ENCODE results near the gene THAP10. TPM values are rescaled to one million over a fixed set of nuclear protein-coding genes. Genes with fewer than 3 reads are reported as not detected.
"Not testable (repeated sequence)": the region's sequence is repeated elsewhere in the genome, so short reads cannot be mapped to it uniquely, and the experiment has no call there.

Gene THAP10
- total and polyA plus RNA-seq, 10 donors, result 0.41 to 1.4 (median 0.78) TPM

GRCh38 chr15:70859322-70859908, 32.8 kb downstream of the THAP10 start:
- TF ChIP-seq, protein P1, sequence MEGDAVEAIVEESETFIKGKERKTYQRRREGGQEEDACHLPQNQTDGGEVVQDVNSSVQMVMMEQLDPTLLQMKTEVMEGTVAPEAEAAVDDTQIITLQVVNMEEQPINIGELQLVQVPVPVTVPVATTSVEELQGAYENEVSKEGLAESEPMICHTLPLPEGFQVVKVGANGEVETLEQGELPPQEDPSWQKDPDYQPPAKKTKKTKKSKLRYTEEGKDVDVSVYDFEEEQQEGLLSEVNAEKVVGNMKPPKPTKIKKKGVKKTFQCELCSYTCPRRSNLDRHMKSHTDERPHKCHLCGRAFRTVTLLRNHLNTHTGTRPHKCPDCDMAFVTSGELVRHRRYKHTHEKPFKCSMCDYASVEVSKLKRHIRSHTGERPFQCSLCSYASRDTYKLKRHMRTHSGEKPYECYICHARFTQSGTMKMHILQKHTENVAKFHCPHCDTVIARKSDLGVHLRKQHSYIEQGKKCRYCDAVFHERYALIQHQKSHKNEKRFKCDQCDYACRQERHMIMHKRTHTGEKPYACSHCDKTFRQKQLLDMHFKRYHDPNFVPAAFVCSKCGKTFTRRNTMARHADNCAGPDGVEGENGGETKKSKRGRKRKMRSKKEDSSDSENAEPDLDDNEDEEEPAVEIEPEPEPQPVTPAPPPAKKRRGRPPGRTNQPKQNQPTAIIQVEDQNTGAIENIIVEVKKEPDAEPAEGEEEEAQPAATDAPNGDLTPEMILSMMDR (IDR thresholded peaks at IDR 0.05 in 8 of 11, conservative IDR thresholded peaks at IDR 0.05 in 3 of 11), result no peak
- TF ChIP-seq POLR2A (IDR thresholded peaks at IDR 0.05) (no peak), POLR2AphosphoS5 (IDR thresholded peaks at IDR 0.05) (no peak)

GRCh38 chr15:70858614-70859321, 33.5 kb downstream of the THAP10 start:
- intact Hi-C loops (cut with DNase I; ENCODE audit: low total_unique reads); H3K27ac ChIP-seq; H3K4me3 ChIP-seq; H3K4me1 ChIP-seq; DNase-seq; H3K36me3 ChIP-seq; H3K9me3 ChIP-seq: not testable (repeated sequence)
- peaks cover 0 to 38% (median 9%) of the 10 kb centered on the region in 7 donors for H3K27me3 ChIP-seq (replicated peaks in 1 of 7)
- WGBS, 5 donors, result 87 to 97% (median 91%) methylated on average over 7 to 9 of the region's 9 CpGs

More at GRCh38 chr15:70859322-70859908, 32.8 kb downstream of the THAP10 start:
- WGBS, 5 donors, result 75 to 84% (median 80%) methylated on average over 9 to 14 of the region's 14 CpGs
- Histone ChIP-seq H3K36me3 (no peaks in the 10 kb centered on the region), H3K27ac (no peak overlapping the region), H3K4me1 (peaks cover 0 to 4% (median 2%) of the 10 kb centered on the region in 6 donors), H3K27me3 (replicated peaks in 1 of 7) (peaks cover 0 to 31% (median 5%) of the 10 kb centered on the region in 7 donors), H3K4me3 (no peak overlapping the region), H3K9me3 (no peaks in the 10 kb centered on the region)
- no peak for DNase-seq
- intact Hi-C loops (cut with DNase I; ENCODE audit: low total_unique reads), result no loop called here

GRCh38 chr15:70857562-70858285, 34.5 kb downstream of the THAP10 start:
- H3K36me3 ChIP-seq, result no peaks in the 10 kb centered on the region
- intact Hi-C loops (cut with DNase I; ENCODE audit: low total_unique reads), result no loop called here
- TF ChIP-seq POLR2A (IDR thresholded peaks at IDR 0.05), result no peak
- TF ChIP-seq, protein P1 (IDR thresholded peaks at IDR 0.05 in 8 of 11, conservative IDR thresholded peaks at IDR 0.05 in 3 of 11), result no peak
- TF ChIP-seq POLR2AphosphoS5 (IDR thresholded peaks at IDR 0.05), result no peak
- WGBS, 5 donors, result 85 to 95% (median 89%) methylated on average over 3 of the region's 3 CpGs
- no peaks in the 10 kb centered on the region for H3K9me3 ChIP-seq
- DNase-seq, result no peak
- H3K27me3 ChIP-seq (replicated peaks in 1 of 7), result peaks cover 3 to 48% (median 14%) of the 10 kb centered on the region in 7 donors
- no peak overlapping the region for H3K27ac ChIP-seq
- H3K4me3 ChIP-seq, result no peak overlapping the region
- H3K4me1 ChIP-seq, result peaks cover 0 to 17% (median 9%) of the 10 kb centered on the region in 6 donors

- peaks cover 0 to 17% (median 9%) of the 10 kb centered on the region in 6 donors for H3K4me1 ChIP-seq
- WGBS, 5 donors, result 53 to 71% (median 68%) methylated on average over 5 of the region's 5 CpGs
- no peaks in the 10 kb centered on the region for H3K9me3 ChIP-seq
- H3K4me3 ChIP-seq, result no peak overlapping the region
- H3K27ac ChIP-seq, result no peak overlapping the region
- no peaks in the 10 kb centered on the region for H3K36me3 ChIP-seq
- intact Hi-C loops (cut with DNase I; ENCODE audit: low total_unique reads), result no loop called here
- TF ChIP-seq POLR2A (IDR thresholded peaks at IDR 0.05) (no peak), POLR2AphosphoS5 (IDR thresholded peaks at IDR 0.05) (peak in 1 of 3 donors; percentile 30)
- no peak for DNase-seq
- H3K27me3 ChIP-seq (replicated peaks in 1 of 7), result peaks cover 3 to 55% (median 14%) of the 10 kb centered on the region in 7 donors
Observed at GRCh38 chr15:70856884-70857561, 35.2 kb downstream of the THAP10 start.
